ENCODE results near the gene SSBP3.

DNA sequence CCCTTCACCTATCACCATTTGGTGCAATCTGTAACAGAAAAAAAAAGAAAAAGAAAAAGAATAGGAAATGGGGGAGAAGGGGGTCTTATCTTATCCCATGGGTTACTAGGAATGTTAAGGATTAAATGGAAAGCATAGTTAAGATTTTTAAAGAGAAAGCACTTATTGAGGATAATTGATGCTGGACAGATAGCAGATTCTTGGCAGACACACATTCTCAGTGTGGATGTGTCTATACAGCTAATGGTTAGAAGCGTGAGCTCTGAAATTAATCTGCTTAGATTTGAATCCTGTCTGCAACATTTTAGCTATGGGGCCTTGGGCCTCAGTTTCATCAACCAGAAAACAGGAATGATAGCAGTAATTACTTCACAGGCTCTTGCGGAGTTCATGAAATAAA is 67.1 kb downstream of the SSBP3 start:
- TF ChIP-seq, protein P1, sequence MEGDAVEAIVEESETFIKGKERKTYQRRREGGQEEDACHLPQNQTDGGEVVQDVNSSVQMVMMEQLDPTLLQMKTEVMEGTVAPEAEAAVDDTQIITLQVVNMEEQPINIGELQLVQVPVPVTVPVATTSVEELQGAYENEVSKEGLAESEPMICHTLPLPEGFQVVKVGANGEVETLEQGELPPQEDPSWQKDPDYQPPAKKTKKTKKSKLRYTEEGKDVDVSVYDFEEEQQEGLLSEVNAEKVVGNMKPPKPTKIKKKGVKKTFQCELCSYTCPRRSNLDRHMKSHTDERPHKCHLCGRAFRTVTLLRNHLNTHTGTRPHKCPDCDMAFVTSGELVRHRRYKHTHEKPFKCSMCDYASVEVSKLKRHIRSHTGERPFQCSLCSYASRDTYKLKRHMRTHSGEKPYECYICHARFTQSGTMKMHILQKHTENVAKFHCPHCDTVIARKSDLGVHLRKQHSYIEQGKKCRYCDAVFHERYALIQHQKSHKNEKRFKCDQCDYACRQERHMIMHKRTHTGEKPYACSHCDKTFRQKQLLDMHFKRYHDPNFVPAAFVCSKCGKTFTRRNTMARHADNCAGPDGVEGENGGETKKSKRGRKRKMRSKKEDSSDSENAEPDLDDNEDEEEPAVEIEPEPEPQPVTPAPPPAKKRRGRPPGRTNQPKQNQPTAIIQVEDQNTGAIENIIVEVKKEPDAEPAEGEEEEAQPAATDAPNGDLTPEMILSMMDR (IDR thresholded peaks at IDR 0.05) = no peak
- no peak for TF ChIP-seq ETV6 (CRISPR knock-in tag; IDR thresholded peaks at IDR 0.05)
- TF ChIP-seq FOXP1 (CRISPR knock-in tag; IDR thresholded peaks at IDR 0.05; ENCODE audit: borderline replicate concordance) = no peak
- TF ChIP-seq, protein P2, sequence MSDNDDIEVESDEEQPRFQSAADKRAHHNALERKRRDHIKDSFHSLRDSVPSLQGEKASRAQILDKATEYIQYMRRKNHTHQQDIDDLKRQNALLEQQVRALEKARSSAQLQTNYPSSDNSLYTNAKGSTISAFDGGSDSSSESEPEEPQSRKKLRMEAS (CRISPR knock-in tag; IDR thresholded peaks at IDR 0.05) = no peak
- TF ChIP-seq KAT7 (CRISPR knock-in tag; IDR thresholded peaks at IDR 0.05; ENCODE audit: borderline replicate concordance) = no peak
- TF ChIP-seq, protein P3, sequence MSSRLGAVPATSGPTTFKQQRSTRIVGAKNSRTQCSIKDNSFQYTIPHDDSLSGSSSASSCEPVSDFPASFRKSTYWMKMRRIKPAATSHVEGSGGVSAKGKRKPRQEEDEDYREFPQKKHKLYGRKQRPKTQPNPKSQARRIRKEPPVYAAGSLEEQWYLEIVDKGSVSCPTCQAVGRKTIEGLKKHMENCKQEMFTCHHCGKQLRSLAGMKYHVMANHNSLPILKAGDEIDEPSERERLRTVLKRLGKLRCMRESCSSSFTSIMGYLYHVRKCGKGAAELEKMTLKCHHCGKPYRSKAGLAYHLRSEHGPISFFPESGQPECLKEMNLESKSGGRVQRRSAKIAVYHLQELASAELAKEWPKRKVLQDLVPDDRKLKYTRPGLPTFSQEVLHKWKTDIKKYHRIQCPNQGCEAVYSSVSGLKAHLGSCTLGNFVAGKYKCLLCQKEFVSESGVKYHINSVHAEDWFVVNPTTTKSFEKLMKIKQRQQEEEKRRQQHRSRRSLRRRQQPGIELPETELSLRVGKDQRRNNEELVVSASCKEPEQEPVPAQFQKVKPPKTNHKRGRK (CRISPR knock-in tag; IDR thresholded peaks at IDR 0.05; ENCODE audit: borderline replicate concordance) = no peak
- no peak for TF ChIP-seq ZNF317 (CRISPR knock-in tag; IDR thresholded peaks at IDR 0.05; ENCODE audit: borderline replicate concordance, low read depth)
- TF ChIP-seq EMX1 (CRISPR knock-in tag; IDR thresholded peaks at IDR 0.05) = no peak
- TF ChIP-seq, protein P4, sequence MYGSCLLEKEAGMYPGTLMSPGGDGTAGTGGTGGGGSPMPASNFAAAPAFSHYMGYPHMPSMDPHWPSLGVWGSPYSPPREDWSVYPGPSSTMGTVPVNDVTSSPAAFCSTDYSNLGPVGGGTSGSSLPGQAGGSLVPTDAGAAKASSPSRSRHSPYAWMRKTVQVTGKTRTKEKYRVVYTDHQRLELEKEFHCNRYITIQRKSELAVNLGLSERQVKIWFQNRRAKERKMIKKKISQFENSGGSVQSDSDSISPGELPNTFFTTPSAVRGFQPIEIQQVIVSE (CRISPR knock-in tag; IDR thresholded peaks at IDR 0.05; ENCODE audit: borderline replicate concordance) = no peak
- no peak for TF ChIP-seq NFE2L1 (CRISPR knock-in tag; IDR thresholded peaks at IDR 0.05)
- TF ChIP-seq ESRRA (CRISPR knock-in tag; IDR thresholded peaks at IDR 0.05; ENCODE audit: borderline replicate concordance) = no peak
- TF ChIP-seq FOXK1 (CRISPR knock-in tag; IDR thresholded peaks at IDR 0.05) = no peak

All from WTC11 (cell line).